ENCODE results near the gene SIGLEC8.
"Not testable (repeated sequence)": the region's sequence is repeated elsewhere in the genome, so short reads cannot be mapped to it uniquely, and the experiment has no call there.

SIGLEC8 gene

GRCh38 chr19:51467864-51468544 lies 9.8 kb upstream of the SIGLEC8 start:
- DNase-seq (ENCODE audit: insufficient read length, low spot score) (no peak), FAIRE-seq (no peak)
- TF ChIP-seq POLR2A (IDR thresholded peaks at IDR 0.05; ENCODE audit: low read depth, low read length): no peak

GRCh38 chr19:51466723-51467122 lies 8.5 kb upstream of the SIGLEC8 start:
- no peak for FAIRE-seq
- no peak for DNase-seq (ENCODE audit: insufficient read length, low spot score)
- TF ChIP-seq POLR2A (IDR thresholded peaks at IDR 0.05; ENCODE audit: low read depth, low read length): no peak

GRCh38 chr19:51463976-51464581 lies 5.8 kb upstream of the SIGLEC8 start:
- DNase-seq (ENCODE audit: insufficient read length, low spot score); FAIRE-seq: not testable (repeated sequence)

GRCh38 chr19:51462681-51463080 lies 4.4 kb upstream of the SIGLEC8 start:
- TF ChIP-seq POLR2A (IDR thresholded peaks at IDR 0.05; ENCODE audit: low read depth, low read length): no peak
- DNase-seq (ENCODE audit: insufficient read length, low spot score) (no peak), FAIRE-seq (no peak)

- no peak for TF ChIP-seq POLR2A (IDR thresholded peaks at IDR 0.05; ENCODE audit: low read depth, low read length)
- FAIRE-seq: no peak
- no peak for DNase-seq (ENCODE audit: insufficient read length, low spot score)
Observed at GRCh38 chr19:51462276-51462675, 4.0 kb upstream of the SIGLEC8 start.

- DNase-seq (ENCODE audit: insufficient read length, low spot score) (no peak), FAIRE-seq (no peak)
- no peak for TF ChIP-seq POLR2A (IDR thresholded peaks at IDR 0.05; ENCODE audit: low read depth, low read length)
Observed at GRCh38 chr19:51461723-51462161, 3.5 kb upstream of the SIGLEC8 start.

GRCh38 chr19:51460164-51460992 lies 2.1 kb upstream of the SIGLEC8 start:
- no peak for TF ChIP-seq POLR2A (IDR thresholded peaks at IDR 0.05; ENCODE audit: low read depth, low read length)
- FAIRE-seq: no peak

GRCh38 chr19:51458899-51459505 lies 748 bp upstream of the SIGLEC8 start:
- TF ChIP-seq POLR2A (IDR thresholded peaks at IDR 0.05; ENCODE audit: low read depth, low read length): no peak
- no peak for FAIRE-seq
- no peak for DNase-seq (ENCODE audit: insufficient read length, low spot score)

More at GRCh38 chr19:51460164-51460992, 2.1 kb upstream of the SIGLEC8 start:
- DNase-seq (ENCODE audit: insufficient read length, low spot score): no peak

- TF ChIP-seq POLR2A (IDR thresholded peaks at IDR 0.05; ENCODE audit: low read depth, low read length): no peak
- no peak for FAIRE-seq
- no peak for DNase-seq (ENCODE audit: insufficient read length, low spot score)
Observed at GRCh38 chr19:51457351-51458013, 772 bp downstream of the SIGLEC8 start.

- no peak for DNase-seq (ENCODE audit: insufficient read length, low spot score)
- FAIRE-seq: no peak
- no peak for TF ChIP-seq POLR2A (IDR thresholded peaks at IDR 0.05; ENCODE audit: low read depth, low read length)
Observed at GRCh38 chr19:51456541-51457290, 1.5 kb downstream of the SIGLEC8 start.

GRCh38 chr19:51450730-51451307 lies 7.4 kb downstream of the SIGLEC8 start:
- FAIRE-seq (no peak), DNase-seq (ENCODE audit: insufficient read length, low spot score) (no peak)
- TF ChIP-seq POLR2A (IDR thresholded peaks at IDR 0.05; ENCODE audit: low read depth, low read length): no peak

- DNase-seq (ENCODE audit: insufficient read length, low spot score) (no peak), FAIRE-seq (no peak)
- no peak for TF ChIP-seq POLR2A (IDR thresholded peaks at IDR 0.05; ENCODE audit: low read depth, low read length)
Observed at GRCh38 chr19:51448411-51449016, 9.7 kb downstream of the SIGLEC8 start.
